Tibial artery (tissue), 4 donors: Measurements from ENCODE around the gene GRP.

Source experiments
- DNase-seq, 2 donors: peaks; one replicate each; pipeline ENCODE4 v3.0.0-alpha.2; 2019
- H3K27ac ChIP-seq, 2 donors: fragments of 200-600 bp; sonication (generic) in 1 of 2; 1 replicate in 1 of 2; 2 replicates in 1 of 2; pipeline ENCODE4 v1.5.1; 2018 to 2019; ENCODE audit warnings: mild to moderate bottlenecking in 1 of 2
- H3K27me3 ChIP-seq, 2 donors: fragments of 200-600 bp; sonication (generic) in 1 of 2; one replicate each; pipeline versions ENCODE4 v1.5.1 to v1.6.0; 2016 to 2019
- H3K36me3 ChIP-seq, 3 donors: fragments of 200-600 bp; sonication (generic) in 2 of 3; one replicate each; pipeline ENCODE4 v1.5.1; 2016 to 2019; ENCODE audit warnings: mild to moderate bottlenecking in 2 of 3
- H3K4me1 ChIP-seq, 4 donors: fragments of 200-600 bp; sonication (generic) in 2 of 4; 1 replicate in 3 of 4; 2 replicates in 1 of 4; pipeline ENCODE4 v1.5.1; 2016 to 2019
- H3K4me3 ChIP-seq, 2 donors: fragments of 200-600 bp; sonication (generic) in 1 of 2; 1 replicate in 1 of 2; 2 replicates in 1 of 2; pipeline ENCODE4 v1.5.1; 2018 to 2019; ENCODE audit warnings: mild to moderate bottlenecking in 2 of 2
- H3K9me3 ChIP-seq, 3 donors: fragments of 200-600 bp; sonication (generic) in 1 of 3; one replicate each; pipeline ENCODE4 v1.5.1; 2016 to 2019
- CTCF ChIP-seq, 2 experiments: fragments of 200-600 bp in 1 of 2; fragments of 450-650 bp in 1 of 2; IDR thresholded peaks; one replicate each; pipeline ENCODE4 v1.5.1; 2017 to 2019; ENCODE audit warnings: antibody characterized with exemption in 2 of 2, mild to moderate bottlenecking in 1 of 2, moderate library complexity in 1 of 2
- intact Hi-C: fragments of 100-400 bp; cut with DNase I; formaldehyde crosslinking; loops from one replicate; pipeline ENCODE4 v1.15.0; 2023; ENCODE audit warnings: low total_unique reads

Gene GRP

DNA sequence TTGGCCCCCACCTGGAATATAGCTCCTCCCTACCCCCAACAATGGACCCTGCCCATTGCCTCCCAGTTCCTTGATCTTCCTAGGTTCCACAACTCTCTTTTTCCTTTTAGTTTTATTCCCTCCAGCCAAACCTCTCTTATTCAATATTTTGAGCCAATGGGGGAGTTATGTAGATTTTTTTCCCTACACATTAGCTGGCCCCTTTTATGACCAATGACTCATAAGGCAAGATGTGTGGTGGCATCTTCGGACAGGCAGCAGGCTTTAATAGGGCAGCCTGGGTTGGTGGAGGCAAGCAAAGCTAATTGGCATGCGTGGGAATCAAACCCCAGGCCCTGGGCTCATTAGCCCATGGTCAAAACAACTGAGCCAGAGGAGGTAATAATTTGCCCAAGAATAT lies 9.2 kb downstream of the GRP start:
- intact Hi-C loops = no loop called here
- no peak for TF ChIP-seq CTCF (IDR thresholded peaks at IDR 0.05)
- H3K4me3 ChIP-seq = no peak overlapping the region
- no peak for DNase-seq
- H3K4me1 ChIP-seq = no peaks in the 10 kb centered on the region
- H3K27me3 ChIP-seq = peaks cover 0 to 4% of the 10 kb centered on the region in 2 donors
- no peak overlapping the region for H3K27ac ChIP-seq
- H3K36me3 ChIP-seq = no peaks in the 10 kb centered on the region
- H3K9me3 ChIP-seq = no peaks in the 10 kb centered on the region

GRCh38 chr18:59229701-59230443 lies 9.9 kb downstream of the GRP start:
- Histone ChIP-seq H3K36me3 (no peaks in the 10 kb centered on the region), H3K27me3 (peaks cover 0 to 4% of the 10 kb centered on the region in 2 donors), H3K4me3 (no peak overlapping the region), H3K27ac (no peak overlapping the region), H3K9me3 (no peaks in the 10 kb centered on the region), H3K4me1 (no peaks in the 10 kb centered on the region)
- TF ChIP-seq CTCF (IDR thresholded peaks at IDR 0.05) = no peak
- no peak for DNase-seq
- intact Hi-C loops = no loop called here

DNA sequence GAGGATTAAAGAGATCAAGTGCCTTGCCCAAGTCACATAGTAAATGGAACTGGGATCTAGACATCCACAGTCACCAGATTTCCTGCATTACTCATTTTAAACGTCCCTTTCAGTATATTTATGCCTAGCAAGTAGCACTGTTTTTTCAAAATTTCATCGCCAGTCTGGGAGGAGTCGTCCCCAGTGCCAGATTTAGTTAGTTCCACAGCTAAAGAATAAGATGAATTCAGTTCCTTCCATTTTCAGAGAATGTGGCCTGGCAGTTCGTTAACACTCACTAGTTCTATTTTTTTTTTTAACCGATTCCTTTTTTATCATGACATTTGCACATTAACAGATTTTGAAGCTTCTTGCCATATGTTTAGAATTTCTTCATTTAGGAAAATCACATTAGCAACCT lies 11.2 kb downstream of the GRP start:
- Histone ChIP-seq H3K4me1 (no peaks in the 10 kb centered on the region), H3K9me3 (no peaks in the 10 kb centered on the region), H3K27me3 (peaks cover 0 to 9% of the 10 kb centered on the region in 2 donors), H3K4me3 (no peak overlapping the region), H3K27ac (no peak overlapping the region), H3K36me3 (no peaks in the 10 kb centered on the region)
- DNase-seq = no peak
- no peak for TF ChIP-seq CTCF (IDR thresholded peaks at IDR 0.05)
- intact Hi-C loops = no loop called here

- DNase-seq = no peak
- H3K36me3 ChIP-seq = no peaks in the 10 kb centered on the region
- no peak overlapping the region for H3K27ac ChIP-seq
- intact Hi-C loops = no loop called here
- H3K4me3 ChIP-seq = no peak overlapping the region
- H3K27me3 ChIP-seq = peaks cover 0 to 9% of the 10 kb centered on the region in 2 donors
- H3K9me3 ChIP-seq = no peaks in the 10 kb centered on the region
- TF ChIP-seq CTCF (IDR thresholded peaks at IDR 0.05) = no peak
- H3K4me1 ChIP-seq = no peaks in the 10 kb centered on the region
Measured at GRCh38 chr18:59231877-59232276, 11.9 kb downstream of the GRP start.

DNA sequence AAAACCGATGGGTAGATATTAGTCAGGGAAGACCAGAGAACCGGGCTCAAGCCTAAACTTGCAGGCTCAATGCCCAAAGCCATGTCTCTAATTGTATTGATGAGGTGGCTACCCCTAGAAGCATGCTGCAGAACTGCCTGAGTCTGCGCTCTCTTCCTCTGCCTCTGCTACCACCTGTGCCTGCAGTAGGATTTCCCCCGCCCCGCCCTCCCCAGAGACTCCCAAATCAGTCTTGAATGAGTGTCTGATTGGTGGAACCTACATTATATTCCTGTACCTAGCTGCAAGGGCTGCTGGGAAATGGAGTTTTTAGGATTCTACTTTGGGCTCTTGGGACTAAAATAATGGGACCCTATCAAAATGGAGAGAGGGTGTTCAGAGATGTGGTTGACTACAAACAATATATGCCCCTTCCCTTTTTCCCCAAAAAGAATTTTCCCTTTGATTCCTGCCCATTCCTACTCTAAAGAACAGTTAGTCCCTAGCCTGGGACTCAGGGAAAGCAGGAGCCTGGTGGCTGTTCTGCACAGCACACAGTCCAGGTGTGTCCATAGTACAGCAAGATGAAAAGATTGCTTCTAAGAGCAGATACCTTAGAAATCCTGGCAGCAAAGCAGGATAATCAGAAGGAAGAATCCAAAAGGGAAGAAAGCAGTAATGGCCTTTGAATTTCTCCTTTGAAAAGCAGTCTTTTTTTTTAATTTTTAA lies 12.5 kb downstream of the GRP start:
- Histone ChIP-seq H3K27me3 (peaks cover 0 to 9% of the 10 kb centered on the region in 2 donors), H3K27ac (no peak overlapping the region), H3K36me3 (no peaks in the 10 kb centered on the region), H3K4me1 (no peaks in the 10 kb centered on the region), H3K4me3 (no peak overlapping the region), H3K9me3 (no peaks in the 10 kb centered on the region)
- DNase-seq = no peak
- TF ChIP-seq CTCF (IDR thresholded peaks at IDR 0.05) = no peak
- intact Hi-C loops = no loop called here
